GM18498 (cell line): ENCODE measurements around the gene FSIP1.

Experiments
- ATAC-seq: cut with Tn5 transposase; IDR thresholded peaks from one replicate; pipeline ENCODE4 v1.9.1; 2021; ENCODE audit warnings: mild to moderate bottlenecking, moderate library complexity; ENCODE audit not compliant: unreplicated experiment

FSIP1 gene

GRCh38 chr15:39624806-39625205, 157.8 kb downstream of the FSIP1 start:
- peak; percentile 33 for ATAC-seq

GRCh38 chr15:39623529-39623931, 159.1 kb downstream of the FSIP1 start:
- peak; percentile 90 for ATAC-seq

GRCh38 chr15:39622660-39623516, 159.8 kb downstream of the FSIP1 start:
- peak; percentile 3 for ATAC-seq

DNA sequence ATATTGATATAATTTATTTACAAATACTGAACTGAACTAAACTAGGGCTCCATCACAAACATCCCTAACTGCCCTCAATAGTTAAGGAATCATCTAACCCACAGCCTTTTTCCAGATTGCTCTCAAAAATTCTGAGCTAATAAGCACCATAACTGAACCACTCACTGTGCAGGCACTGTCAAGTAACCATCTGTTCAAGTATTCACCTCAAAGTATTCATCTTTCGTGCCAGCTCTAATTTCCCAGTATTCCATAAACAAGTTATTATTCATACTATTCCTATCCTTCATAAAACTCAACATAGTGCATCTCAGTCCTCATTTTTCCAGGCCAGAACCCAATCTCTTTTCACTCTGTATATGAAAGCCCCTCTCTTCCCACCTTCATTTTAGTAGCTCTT, 160.7 kb downstream of the FSIP1 start:
- no peak for ATAC-seq

DNA sequence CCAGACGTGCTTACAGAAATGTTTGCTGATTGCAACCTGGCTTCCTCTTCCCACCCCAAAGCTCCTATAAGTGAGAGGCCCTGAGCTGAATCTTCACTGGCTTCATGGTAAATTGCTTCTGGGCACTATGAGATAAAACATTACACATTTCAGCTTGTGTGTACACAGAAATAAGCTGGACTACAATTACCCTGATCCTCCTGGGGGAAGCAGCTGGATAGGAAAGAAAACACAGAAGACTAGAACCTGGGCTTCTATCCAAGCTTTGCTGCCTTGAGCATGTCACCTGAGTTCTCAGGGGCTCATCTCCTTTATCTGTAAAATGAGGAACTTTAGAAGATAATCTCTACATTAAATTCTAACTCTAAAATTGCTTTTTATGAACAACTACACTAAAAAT, 161.4 kb downstream of the FSIP1 start:
- no peak for ATAC-seq

DNA sequence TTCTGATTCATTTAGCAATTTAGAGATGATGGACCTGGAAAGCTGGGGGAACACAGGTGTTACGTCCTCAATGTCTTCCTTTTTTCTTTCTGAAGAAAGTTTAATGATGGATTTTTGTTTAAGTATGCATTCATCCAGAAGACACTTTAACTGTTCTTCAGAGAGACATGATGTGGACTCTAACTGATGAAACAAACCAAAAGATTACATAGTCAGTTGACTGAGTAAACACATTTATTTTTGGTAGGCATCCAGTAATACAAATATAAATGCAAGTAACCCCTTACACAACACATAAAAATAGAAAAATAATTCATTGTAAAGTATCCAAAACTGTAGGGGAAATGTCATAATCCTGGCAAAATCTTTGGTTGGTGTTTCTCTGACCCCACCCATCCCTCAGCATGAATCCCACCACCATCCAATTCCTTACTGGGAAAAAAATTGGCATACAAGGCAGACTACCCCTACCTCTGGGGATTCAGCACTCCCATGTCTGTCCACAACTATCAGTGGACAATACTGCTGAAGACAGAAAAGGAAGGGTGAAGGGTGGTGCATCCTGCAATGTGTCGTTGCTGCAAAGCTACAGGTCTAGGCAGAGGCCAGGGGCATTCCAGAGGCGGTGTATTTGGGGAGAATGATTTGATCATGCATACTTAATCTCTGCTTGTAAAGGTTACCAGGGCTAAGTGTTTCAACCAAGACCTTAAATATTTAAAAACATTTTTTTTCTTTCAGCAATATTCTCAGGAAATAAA, 164.4 kb downstream of the FSIP1 start:
- no peak for ATAC-seq

DNA sequence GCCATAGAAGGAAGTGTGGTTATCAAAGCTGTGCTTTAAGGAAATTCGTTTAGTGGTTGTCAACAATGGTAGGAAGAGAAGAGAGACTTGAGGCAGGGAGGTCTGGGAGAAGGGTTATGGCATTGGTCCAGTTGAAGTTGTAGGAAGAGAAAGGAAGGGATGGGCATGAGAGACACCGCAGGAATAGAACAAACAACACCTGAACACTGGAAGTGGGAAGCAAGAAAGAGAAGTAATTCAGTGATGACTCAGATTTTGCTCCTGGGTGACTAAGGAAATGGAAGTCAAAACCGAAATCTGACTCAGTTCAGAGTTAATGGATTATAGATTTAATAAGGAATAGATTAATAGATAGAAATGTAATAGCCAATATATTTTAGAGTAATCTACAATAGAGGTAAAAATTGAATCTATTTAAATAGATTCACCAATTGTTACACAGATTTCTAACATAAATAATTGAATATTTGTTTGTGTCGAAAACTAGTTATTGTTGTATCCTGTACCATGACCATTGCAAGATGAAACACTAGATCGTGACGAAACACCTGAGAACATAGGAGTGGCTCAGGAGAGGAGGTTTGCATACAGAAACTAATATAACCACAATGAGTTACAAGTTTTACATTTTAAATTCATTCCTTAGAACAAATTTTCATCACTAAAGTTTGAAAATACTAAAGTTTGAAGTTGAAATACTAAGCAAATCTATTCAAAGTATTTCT, 165.7 kb downstream of the FSIP1 start:
- no peak for ATAC-seq

- ATAC-seq, result no peak
Observed at GRCh38 chr15:39613861-39614260, 168.8 kb downstream of the FSIP1 start.

GRCh38 chr15:39613271-39613670, 169.4 kb downstream of the FSIP1 start:
- no peak for ATAC-seq

DNA sequence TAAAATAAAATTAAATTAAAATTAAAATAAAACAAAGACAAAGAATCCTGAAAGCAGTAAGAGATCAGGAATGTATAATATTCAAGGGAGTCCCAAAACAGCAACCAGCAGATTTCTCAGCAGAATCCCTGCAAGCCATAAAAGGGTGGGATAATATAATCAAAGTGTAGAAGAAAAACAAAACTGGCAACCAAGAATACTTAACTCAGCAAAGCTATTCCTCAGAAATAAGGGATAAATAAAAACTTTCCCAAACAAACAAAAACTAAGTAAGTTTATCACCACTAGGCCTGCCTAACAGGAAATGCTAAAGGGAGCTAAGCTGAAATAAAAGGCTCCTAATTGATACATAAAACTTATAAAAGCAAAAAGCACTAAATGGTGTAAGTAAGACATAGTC, 172.0 kb downstream of the FSIP1 start:
- ATAC-seq, result no peak

DNA sequence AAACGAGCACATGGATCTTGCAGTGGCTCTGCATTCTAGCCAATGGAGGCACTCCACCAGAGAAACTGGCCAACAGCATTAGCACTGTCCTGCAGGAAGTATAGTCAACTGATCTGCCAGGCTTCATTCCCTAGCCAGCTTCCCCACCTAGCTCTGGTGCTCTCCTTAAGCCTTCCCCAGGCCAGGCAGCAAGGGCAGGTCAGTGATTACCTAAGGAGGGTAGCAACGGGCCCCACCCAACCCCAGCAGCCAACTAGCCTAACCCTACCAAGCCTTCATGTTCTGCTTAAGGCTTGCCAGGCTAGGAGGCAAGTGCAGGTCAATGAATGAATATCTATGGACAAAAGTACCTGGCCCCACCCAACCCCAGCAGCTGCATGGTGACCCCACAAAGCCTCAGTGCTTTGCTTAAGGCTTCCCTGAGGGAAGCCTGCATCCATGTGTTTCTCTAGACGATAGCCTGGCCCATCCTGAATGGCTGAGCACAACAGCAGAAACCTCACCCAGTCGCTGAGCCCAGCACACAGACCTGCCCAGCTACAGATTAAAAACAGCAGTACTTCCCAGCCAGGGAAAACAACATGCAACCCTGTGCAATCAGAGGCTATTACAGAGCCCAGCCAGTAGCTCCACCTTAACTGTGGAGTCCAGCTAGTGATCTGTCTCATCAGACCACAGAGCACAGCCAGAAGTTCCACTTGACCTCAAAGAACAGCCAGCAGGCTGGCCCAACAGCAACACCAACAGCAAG, 173.3 kb downstream of the FSIP1 start:
- no peak for ATAC-seq

DNA sequence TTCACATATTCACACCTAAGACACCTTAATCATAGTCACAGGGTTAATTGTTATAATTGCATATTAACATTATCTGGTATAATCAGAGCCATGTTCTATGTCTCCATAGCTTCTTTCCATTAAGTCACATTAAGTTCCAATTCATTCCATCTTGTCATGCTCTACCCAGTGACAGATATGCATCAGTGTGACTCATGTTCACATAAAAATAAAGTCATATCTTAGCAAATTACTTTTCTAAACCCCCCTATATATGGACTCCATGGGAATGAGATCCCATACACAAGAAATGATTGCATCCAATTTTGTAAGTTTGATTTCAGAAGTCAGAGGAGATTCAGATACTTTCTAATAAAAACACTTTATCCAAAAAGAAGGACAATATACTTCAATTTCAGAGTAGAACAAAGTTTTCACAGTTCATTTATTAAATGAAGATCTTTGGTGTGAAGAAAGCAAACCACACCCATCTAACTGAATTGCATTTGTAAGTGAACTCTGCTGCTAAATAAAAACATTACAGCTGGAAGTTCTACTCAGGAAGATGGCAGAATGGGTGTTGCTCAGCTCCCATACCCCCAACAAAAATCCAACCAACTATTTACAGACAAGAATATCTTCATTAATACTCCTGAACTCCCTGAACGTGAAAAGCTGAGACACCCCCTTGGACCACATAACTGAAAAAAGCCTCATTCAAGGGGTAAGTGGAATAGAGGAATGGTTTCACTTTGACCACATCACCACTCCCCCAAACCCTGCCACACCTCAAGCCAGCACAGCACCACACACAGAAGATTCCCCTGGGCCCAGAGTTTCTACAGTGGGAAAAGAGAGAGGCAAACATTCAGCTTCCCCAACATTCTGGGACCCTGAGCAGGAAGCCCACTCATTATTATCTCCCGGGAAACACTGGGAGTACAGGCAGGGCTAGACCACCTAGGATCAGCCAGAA, 174.2 kb downstream of the FSIP1 start:
- no peak for ATAC-seq

DNA sequence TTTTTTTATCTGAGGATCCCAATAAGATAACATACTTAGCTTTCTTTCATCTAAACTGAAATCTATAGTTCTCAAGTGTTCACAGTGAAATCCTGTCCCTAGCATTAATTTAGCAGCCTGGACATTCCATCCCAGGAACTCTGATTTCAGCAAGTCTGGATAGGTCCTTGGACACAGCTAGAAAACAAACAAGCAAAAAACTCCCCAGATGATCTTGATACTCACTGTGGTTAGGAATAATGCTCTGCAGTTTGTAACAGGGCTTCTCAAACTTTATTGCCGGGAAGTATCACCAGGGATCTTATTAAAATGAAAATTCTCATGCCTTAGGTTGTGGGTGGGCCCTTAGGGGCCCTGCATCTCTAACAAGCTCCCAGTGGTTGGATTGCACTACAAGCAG, 177.5 kb downstream of the FSIP1 start:
- ATAC-seq, result no peak

GRCh38 chr15:39602143-39602542, 180.5 kb downstream of the FSIP1 start:
- no peak for ATAC-seq

GRCh38 chr15:39599871-39600270, 182.8 kb downstream of the FSIP1 start:
- no peak for ATAC-seq

- ATAC-seq, result no peak
Observed at GRCh38 chr15:39598958-39599845, 183.4 kb downstream of the FSIP1 start.

DNA sequence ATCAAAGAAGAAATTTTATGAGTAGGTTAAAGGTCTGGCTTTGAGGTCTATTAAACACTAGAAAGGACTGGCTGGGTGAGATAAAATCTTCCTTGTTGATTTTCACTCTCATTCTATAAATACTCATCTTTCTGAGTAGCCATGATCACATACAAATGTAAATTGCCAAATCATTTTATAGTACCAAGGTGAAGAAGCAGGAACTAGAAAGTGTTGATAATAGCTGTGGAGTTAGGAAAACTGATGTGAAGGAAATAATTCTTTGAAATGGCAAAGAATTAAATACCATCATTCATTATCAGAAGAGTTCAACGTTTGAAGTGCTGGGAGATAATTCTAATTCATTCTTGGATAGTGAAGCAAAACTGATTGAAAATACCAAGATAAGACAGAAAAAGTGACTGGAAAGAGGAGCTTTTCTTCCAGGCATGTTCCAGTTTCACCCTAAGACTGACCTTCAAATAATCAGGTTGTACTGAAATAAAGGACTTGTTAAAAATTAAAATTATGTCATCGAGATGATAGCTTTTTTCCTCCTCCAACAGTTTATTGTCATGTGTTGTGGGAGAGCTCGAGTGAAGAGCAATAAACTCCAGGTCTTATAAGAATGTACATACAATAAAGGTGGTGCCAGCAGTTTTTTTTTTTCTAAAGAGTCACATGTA, 184.3 kb downstream of the FSIP1 start:
- no peak for ATAC-seq

GRCh38 chr15:39597751-39598185, 184.9 kb downstream of the FSIP1 start:
- no peak for ATAC-seq
